GM12891 (cell line): Measurements from ENCODE around the gene LRRC8B.
"Not testable (repeated sequence)": the region's sequence is repeated elsewhere in the genome, so short reads cannot be mapped to it uniquely, and the experiment has no call there.

Experiments used
- DNase-seq: peaks from one replicate; pipeline ENCODE4 v3.0.0; 2011; ENCODE audit warnings: low spot score; ENCODE audit not compliant: insufficient read length
- FAIRE-seq: peaks from 2 replicates; lab custom pipeline; 2011; peaks lifted over from hg19 to GRCh38; lab: Jason Lieb, UNC
- PAX5 ChIP-seq: IDR thresholded peaks from 2 replicates; pipeline ENCODE4 v1.6.1; 2011; ENCODE audit warnings: low read length, moderate library complexity, mild to moderate bottlenecking; ENCODE audit not compliant: insufficient read depth, severe bottlenecking
- POLR2A ChIP-seq: IDR thresholded peaks from 2 replicates; pipeline ENCODE4 v1.6.1; 2011; ENCODE audit warnings: low read depth, low read length, control low read depth
- POLR2AphosphoS5 ChIP-seq: IDR thresholded peaks from 2 replicates; pipeline ENCODE4 v1.6.1; 2011; ENCODE audit warnings: low read depth, low read length, control low read depth
- POU2F2 ChIP-seq: IDR thresholded peaks from 2 replicates; pipeline ENCODE4 v1.6.1; 2011; ENCODE audit warnings: low read depth, mild to moderate bottlenecking, control low read depth, low read length, moderate library complexity
- SPI1 ChIP-seq: IDR thresholded peaks from 2 replicates; pipeline ENCODE4 v1.6.1; 2011; ENCODE audit warnings: low read depth, low read length, control low read depth
- TAF1 ChIP-seq: IDR thresholded peaks from 2 replicates; pipeline ENCODE4 v1.6.1; 2011; ENCODE audit warnings: low read depth, low read length, control low read depth

LRRC8B gene

DNA sequence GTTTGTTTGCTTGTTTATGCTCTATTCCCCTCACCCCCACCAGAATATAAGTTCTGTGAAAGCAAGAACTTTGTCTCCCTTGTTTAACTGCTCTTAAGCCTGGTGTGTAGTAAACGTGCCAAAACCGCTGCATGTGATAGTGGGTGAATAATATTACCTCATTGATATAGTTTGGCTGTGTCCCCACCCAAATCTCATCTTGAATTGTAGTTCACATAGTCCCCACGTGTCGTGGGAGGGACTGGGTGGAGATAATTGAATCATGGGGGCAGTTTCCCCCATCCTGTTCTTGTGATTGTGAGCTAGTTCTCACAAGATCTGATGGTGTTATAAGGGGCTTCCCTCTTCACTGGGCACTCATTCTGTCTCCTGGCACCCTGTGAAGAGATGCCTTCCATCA is 7.6 kb downstream of the LRRC8B start:
- TF ChIP-seq POU2F2 (no peak), PAX5 (no peak), POLR2AphosphoS5 (no peak), SPI1 (no peak), POLR2A (no peak), TAF1 (no peak)
- FAIRE-seq, result no peak
- DNase-seq, result no peak

DNA sequence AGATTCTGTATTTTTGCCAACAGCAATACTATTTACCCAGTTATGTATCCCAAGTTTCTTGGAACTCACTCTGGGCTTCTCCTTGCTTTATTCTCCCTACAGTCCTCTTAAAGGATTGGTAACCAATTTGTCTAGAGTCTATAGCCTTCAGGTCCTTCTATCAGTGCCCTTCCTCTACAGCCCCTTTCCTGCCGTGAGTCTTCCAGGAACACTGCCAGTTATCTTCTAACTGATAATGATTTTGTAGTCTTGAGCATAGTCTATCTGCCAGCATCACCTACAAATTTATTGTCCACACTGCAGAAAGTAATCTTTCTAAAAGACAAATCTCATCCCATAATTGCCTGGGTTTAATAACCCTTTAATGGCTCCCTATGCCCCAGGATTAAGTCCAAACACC is 8.2 kb downstream of the LRRC8B start:
- no peak for TF ChIP-seq POLR2A
- no peak for TF ChIP-seq POU2F2
- TF ChIP-seq SPI1, result no peak
- TF ChIP-seq POLR2AphosphoS5, result no peak
- TF ChIP-seq TAF1, result no peak
- no peak for TF ChIP-seq PAX5
- DNase-seq (no peak), FAIRE-seq (no peak)

DNA sequence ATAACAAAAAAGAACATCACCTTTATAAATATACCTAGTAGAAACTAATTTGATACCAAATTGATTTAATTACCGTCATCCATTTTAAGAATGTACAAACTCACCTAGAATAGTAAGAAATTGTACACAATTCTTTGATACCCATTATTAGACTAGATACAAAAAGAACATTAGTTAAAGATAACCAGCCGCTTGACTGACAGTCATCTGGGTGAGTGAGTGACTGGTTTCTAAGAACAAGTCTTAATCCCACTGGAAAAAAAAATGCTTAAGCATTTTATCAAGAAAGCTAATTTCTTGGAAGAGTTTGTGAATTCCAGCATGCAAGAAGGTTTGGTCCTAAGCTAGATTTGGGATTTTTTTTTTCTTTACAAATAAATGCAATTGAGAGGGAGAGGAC is 10.9 kb downstream of the LRRC8B start:
- FAIRE-seq (no peak), DNase-seq (no peak)
- TF ChIP-seq POLR2A (no peak), SPI1 (no peak), POLR2AphosphoS5 (no peak), POU2F2 (no peak), TAF1 (no peak), PAX5 (no peak)

DNA sequence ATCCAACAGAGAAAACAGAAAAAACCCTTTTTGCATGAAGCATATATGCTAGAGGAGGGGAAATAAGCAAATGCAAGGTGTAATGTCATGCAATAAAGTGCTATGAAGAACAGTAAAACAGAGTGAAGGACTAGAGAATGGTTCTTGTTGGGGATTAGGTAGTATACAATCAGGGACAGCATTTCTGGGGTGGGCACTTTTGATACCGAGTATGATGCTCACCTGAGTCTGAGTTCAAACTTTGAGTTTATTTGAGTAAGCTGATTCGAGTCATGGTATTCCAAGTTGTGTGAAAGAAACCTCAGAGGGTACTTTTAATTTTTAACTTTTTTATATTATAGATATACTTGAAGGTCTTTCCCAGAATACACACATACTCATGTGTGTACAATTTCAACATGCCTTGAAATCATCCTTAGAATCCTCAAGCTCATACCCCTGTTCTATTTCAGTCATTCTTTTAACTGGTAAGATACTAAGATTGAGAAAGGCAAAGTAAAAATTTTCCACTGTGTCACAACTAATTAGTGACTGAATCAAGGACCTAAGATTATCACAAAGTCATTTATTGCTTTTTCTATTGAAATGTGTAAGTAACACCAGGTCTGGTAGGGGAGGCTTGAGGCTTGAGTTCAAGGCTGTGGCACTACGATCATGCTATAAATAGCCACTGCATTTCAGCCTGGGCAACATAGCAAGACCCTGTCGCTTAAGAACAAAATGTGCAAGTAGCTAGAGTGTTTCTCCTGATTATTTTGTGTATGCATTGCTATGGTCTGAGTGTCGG is 12.1 kb downstream of the LRRC8B start:
- FAIRE-seq, result no peak
- no peak for TF ChIP-seq SPI1
- DNase-seq, result no peak

DNA sequence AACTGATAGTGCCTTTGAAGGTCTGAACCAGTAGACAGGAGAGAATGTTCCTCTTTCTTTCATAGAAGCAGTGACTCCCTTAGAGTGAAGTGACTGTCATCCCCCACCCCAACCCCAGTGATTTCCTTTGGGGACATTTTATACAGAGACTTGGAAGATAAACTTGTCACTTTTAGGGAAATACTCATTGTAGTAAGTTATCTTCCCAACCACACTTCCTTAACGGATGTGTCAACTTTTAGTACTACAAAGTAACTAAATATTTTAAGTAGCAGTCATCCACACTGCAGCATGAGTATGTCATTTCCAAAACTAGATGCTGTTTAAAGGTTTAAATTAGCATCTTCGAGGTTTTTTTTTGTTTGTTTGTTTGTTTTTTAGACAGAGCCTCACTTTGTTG is 13.7 kb downstream of the LRRC8B start:
- TF ChIP-seq SPI1 (no peak), PAX5 (no peak), POLR2A (no peak), TAF1 (no peak), POLR2AphosphoS5 (no peak), POU2F2 (no peak)
- DNase-seq (no peak), FAIRE-seq (no peak)

DNA sequence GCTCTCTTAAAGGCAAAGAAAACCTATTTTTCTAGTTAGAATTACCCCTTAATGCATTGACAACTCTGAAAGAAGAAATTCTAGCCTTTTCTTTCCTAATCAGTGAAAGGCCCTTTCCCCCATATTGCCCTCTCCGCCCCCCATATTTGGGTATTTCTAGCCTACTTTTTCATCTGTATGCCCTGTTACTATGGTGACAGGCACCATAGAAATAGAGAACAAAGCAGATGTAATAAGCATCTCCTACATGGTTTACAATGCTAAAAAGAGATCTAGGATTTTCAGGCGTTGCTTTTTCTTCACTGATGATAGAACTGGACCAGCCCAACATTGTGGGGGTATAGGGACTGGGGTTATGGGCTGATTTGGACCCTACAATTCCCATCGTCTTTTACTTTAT is 14.5 kb downstream of the LRRC8B start:
- DNase-seq, result no peak
- no peak for TF ChIP-seq TAF1
- no peak for TF ChIP-seq POU2F2
- no peak for TF ChIP-seq POLR2A
- no peak for TF ChIP-seq SPI1
- TF ChIP-seq PAX5, result no peak
- TF ChIP-seq POLR2AphosphoS5, result no peak
- FAIRE-seq, result no peak

DNA sequence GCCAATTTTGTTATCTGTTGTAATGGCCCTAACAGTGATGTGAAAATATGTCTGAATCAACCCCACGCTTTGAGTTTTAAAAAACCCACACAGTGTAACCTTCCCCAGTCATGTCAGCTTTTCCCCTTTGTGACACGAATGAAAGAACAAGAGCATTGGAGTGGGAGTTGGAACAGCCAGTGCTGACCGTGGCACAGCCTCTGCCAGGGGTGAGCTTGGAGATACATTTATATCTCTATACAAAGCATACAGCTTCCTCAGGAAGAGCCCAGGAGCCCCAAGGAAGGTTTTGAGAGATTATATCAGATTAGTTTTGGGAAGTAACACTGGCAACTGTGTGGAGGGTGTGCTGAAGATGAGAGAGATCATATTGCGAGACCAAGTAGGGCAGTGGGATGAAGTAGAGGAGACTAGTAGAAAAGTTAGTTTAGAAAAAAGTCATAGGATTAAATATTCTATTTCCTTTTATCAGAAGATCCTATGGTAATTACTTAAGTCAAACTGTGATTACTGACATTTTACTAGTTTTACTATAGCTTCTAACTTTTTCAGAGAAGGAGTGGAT is 15.9 kb downstream of the LRRC8B start:
- no peak for DNase-seq
- no peak for FAIRE-seq
- no peak for TF ChIP-seq POU2F2
- TF ChIP-seq SPI1, result no peak
- TF ChIP-seq TAF1, result no peak
- TF ChIP-seq PAX5, result no peak
- no peak for TF ChIP-seq POLR2A
- no peak for TF ChIP-seq POLR2AphosphoS5

DNA sequence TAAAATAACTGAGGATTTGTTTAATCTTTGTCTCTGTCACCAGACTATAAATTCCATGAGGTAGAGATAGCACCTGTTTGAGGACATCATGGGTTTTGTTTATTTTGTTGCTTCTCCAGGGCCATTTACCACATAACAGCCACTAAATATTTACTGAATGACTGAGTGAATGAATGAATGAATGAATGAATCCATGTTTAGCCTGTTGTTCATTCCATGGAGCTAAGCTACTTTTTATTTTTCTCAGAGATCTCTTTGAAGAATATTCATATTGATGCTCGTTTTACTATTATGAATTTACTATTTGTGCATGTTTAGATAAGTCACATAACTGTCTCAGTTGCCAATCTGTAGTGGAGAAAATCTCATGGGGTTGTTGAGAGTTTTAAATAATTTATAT is 17.7 kb downstream of the LRRC8B start:
- no peak for FAIRE-seq
- DNase-seq, result no peak
- no peak for TF ChIP-seq POU2F2
- no peak for TF ChIP-seq SPI1
- no peak for TF ChIP-seq TAF1
- no peak for TF ChIP-seq POLR2A
- TF ChIP-seq PAX5, result no peak
- no peak for TF ChIP-seq POLR2AphosphoS5

DNA sequence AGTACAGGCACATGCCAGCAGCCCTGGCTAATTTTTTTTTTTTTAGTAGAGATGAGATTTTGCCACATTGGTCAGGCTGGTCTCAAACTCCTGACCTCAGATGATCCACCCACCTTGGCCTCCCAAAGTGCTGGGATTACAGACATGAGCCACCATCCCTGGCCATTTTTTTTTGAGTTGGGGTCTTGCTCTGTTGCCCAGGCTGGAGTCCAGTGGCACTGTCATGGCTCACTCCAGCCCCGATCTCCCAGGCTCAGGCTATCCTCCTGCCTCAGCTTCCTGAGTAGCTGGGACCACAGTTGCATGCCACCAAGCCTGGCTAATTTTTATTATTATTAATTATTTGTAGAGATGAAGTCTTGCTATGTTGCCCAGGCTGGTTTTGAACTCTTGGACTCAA is 19.0 kb downstream of the LRRC8B start:
- DNase-seq, FAIRE-seq: not testable (repeated sequence)

DNA sequence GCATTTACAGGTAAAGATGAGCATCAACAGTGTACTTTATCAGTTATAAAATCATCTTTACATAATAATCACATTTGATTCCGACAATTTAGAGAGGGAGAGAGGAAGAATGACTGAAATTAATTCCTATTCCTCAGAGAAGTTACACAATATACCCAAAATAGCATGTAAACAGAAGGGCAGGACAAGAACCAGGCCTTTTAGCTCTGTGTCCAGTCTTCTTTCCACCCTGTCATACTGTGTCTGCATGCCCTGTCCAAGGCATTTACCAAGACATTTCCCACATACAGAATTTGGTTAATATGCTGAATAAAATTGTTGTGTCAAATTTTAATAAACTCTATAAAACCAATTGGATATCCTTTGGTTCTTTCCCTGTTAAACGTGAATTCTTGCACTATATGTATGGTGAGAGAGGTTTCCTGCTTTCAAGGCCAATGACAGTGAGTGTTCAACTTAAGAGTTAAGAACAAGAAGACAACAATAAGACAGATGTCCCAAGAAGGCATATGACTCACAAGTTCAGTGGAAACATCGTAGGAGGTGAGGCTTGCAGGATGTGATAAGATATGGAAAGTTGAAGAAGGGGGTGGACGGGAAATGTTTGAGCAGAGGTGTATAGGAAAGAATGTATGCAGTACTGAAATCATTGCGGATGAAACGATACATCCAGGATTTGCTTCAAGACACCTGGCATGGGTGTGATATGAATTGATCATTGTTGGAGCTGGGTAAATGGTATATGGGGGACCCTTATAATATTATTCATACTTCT is 20.8 kb downstream of the LRRC8B start:
- FAIRE-seq (peak; percentile 48), DNase-seq (no peak)
- TF ChIP-seq TAF1 (no peak), PAX5 (no peak), POLR2AphosphoS5 (no peak), SPI1 (no peak), POLR2A (no peak), POU2F2 (no peak)
